CD4-positive, alpha-beta T cell treated with Interferon gamma for 1 hour (primary cell): ENCODE data around the gene TSC22D2.

Source experiments
- DNase-seq: peaks from one replicate; pipeline ENCODE4 v3.0.0-alpha.2; 2020

TSC22D2 gene

DNA sequence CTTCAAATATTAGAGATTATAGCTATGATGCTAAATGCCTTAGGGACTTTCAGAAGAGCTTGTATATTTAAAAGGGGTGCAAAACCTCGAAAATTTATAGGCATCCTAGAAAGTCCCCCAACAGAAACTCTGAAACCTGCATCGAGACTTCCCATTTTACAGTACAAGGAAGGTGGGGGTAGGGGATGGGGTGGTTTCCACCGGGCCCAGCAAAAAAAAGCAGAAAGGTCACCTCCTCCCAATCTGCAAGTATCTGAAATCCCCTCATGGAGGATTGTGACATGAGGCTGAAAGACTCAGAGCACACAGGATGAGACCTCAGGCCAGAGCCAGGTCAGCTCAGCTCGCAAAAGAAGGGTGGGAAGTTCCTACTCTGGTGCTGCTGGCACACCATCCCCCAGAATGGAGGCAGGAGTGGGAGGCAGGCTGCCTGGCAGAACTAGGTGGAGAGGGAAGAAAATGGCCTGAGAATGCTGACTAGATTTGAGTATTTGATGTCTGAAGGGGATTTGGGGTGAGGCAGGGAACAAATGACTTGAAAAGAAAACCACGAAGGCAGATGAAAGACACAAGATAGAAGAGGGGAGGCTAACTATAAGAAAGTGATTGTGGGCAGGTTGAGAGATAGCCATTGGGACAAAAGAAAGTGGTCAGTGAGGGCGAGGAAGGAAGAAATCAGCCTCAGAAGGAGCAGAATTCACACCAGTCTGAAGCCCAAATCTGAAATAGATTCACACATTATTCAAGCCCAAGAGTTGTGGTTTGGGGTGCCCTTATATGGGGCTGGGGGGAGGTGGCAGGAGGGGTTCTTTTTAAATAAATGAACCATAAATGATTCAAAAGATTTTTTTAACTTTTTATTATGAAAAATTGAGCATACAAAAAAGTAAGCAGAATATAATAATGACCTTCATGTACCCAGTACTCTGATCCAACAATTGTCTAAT, 22.5 kb upstream of the TSC22D2 start:
- DNase-seq = peak; percentile 51

DNA sequence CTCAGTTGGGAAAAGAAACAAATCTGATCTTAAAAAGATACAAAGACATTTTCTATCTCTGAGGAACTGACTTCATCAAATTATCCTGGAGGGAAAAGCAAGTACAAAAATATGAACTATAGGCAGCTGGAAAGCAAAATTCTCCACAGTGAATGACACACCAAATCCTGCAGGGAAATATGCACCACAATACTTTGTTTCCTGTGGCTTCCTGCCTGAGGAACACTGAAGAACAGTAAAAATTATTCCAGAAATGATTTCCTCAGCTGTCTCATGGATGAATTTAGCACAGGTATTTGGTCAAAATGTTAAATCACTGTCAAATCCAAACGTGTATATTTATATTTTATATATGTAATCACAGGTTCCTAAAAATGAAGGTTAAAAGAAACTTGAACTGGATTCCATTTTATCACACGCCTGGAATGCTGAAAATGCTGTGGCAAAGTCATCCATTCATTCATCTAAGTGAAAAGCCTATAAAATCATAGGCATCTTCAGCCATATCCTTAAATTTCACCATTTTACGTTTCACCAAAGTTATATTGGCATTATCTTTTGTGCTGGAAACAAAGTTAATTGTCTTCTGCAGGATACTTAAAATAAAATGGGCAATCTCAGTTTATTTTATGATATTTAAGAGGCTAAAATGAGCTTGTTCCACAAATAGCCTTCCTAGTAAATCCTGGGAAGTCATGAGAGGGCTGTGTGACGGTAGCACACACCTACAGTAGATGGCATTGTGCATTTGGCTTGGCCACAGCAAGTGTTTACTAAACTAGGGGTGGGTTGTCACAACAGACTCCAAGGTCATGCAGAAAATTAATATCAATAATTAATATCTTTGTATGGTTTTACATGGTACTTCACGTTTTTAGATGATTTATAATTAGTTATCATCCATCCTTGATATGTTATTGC, 19.3 kb upstream of the TSC22D2 start:
- no peak for DNase-seq

- DNase-seq = no peak
Measured at GRCh38 chr3:150390087-150390486, 18.0 kb upstream of the TSC22D2 start.

DNA sequence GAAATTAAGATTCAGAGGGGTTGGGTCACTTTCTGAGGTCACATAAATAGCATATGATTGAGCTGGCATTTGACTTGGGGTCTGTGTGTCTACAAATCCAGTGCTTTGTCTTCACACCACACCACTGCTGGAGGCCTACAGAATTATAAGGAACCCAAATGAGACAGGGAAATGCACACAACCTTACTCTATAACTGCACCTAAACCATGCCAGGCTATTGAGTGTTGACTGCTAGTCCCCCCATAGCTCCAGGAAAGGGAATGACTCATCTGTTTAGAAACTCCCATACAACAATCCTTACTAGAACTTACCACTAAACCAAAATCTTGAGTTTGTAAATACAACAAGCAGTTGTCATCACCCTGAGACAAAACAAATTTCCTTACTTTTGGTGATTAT, 16.9 kb upstream of the TSC22D2 start:
- no peak for DNase-seq

- DNase-seq = no peak
Measured at GRCh38 chr3:150393745-150394144, 14.4 kb upstream of the TSC22D2 start.

- DNase-seq = no peak
Measured at GRCh38 chr3:150394606-150395005, 13.5 kb upstream of the TSC22D2 start.

DNA sequence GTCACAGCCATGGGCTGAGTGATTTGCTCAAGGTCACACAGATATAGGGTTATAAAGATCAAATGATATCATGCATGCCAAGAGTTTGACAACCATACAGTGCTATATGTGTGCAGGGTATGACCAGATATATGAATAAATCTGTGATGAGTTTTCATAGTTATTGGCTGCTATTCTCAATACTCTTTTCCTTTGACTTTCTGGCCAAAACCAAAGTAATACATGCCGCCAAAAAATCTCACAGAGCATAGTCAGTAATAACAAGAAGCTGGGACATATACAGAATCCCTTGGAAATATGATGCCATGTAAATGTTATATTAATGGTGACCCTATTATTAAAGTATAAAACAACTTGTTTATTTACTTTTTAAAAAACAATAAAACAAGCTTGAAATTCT, 11.6 kb upstream of the TSC22D2 start:
- DNase-seq = no peak

DNA sequence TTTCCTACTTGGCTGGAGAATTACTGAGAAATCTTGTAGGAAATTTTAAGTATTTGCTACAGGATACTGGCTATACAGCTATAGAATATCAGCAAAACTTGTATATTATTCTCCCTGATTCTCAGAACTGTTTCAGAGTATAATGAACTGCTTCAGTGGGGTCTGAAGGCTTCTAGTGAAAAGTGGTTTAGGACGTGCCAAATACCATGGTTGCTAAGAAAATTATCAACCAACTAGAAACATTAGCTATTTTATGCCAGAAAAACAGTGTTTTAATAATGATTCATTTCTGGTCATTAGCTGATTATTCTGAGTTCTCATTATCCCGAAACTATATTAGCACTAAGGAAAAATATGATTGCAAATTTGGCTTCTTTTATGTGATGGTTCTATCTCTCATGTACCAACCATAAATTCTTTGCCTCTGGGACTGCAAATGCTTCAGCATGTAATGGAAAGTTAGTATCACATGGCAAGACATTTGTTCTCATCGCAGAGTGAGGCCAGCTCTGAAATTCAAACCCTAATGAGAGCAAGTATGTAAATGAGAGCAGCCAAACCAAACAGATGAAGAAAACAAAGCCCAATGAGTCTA, 11.0 kb upstream of the TSC22D2 start:
- DNase-seq = no peak

DNA sequence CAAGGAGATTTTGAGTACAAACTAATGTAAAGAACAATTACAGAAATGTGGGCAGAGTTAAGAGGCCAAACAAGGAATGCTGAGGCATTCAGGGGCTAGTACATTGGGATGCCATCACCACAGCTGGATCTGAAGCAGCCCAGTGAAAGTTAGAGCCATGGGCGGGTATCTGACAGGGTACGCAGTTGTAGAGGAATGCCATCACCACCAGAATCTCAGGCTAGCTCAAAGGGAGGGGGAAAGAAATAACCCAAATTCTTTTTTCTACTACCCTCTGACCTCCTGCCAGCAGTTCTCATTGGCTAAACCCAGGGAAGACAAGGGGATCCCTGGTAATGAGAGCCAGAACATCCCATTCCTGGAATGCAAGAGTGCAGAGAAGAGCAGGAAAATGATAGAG, 9.0 kb upstream of the TSC22D2 start:
- DNase-seq = no peak

- no peak for DNase-seq
Measured at GRCh38 chr3:150401285-150401684, 6.8 kb upstream of the TSC22D2 start.

- DNase-seq = no peak
Measured at GRCh38 chr3:150402217-150402616, 5.9 kb upstream of the TSC22D2 start.

- no peak for DNase-seq
Measured at GRCh38 chr3:150404023-150404422, 4.1 kb upstream of the TSC22D2 start.

- DNase-seq = no peak
Measured at GRCh38 chr3:150407051-150407807, 869 bp upstream of the TSC22D2 start.

- no peak for DNase-seq
Measured at GRCh38 chr3:150407808-150408220, 284 bp upstream of the TSC22D2 start.

DNA sequence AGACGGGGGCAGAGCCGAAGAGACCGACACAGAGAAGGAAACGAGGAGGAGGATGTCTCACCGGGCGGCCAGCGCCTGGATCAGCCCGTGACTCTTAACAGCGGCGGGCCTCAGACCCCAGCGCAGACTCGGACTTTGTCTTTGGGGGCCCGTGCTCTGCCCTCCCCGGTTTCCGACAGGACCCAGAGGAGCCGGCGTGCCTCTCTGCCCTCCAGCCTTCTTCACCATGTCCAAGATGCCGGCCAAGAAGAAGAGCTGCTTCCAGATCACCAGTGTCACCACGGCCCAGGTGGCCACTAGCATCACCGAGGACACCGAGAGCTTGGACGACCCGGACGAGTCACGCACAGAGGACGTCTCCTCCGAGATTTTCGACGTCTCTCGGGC, 1.0 kb downstream of the TSC22D2 start:
- DNase-seq = no peak

- DNase-seq = peak; percentile 73
Measured at GRCh38 chr3:150409512-150410310, 1.6 kb downstream of the TSC22D2 start.

- no peak for DNase-seq
Measured at GRCh38 chr3:150410311-150411105, 2.4 kb downstream of the TSC22D2 start.

GRCh38 chr3:150411106-150411460, 3.0 kb downstream of the TSC22D2 start:
- DNase-seq = no peak

DNA sequence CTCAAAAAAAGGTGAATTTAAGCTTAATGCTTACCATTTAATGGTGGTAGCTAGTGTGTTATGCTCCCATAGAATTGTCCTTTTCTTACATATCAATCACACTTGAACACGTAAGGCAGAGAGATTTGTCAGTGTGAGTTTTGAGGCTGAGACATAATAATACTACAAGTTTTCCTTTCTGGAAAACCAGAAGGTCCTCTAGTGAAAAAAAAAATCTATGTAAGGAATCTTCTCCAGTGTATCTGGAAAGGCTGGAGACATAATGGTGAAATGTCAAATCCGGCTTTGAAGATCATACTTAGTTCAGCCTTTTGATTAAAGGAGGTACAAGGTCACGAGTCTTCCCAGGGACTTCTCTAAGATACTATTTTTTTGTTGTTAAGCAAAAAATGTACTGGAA, 3.4 kb downstream of the TSC22D2 start:
- no peak for DNase-seq

- DNase-seq = no peak
Measured at GRCh38 chr3:150411976-150412375, 3.9 kb downstream of the TSC22D2 start.
